HEK293T (cell line): ENCODE results near the gene SIGLEC7.

Experiments used
- CTCF ChIA-PET: fragments of 350-600 bp; formaldehyde crosslinking; extraction: SDS; loops from one replicate; lab custom pipeline; 2021; ENCODE audit warnings: antibody characterized with exemption, inconsistent platforms; lab: Yijun Ruan, JAX
- POLR2A ChIA-PET: fragments of 350-600 bp; formaldehyde crosslinking; extraction: SDS; loops from one replicate; lab custom pipeline; 2020; ENCODE audit warnings: antibody characterized with exemption, inconsistent platforms; lab: Yijun Ruan, JAX
- DNase-seq: peaks from one replicate; pipeline ENCODE4 v3.0.0; 2012; ENCODE audit warnings: mixed read lengths; ENCODE audit errors: extremely low spot score
- ARNT ChIP-seq: fragments of 450-650 bp; IDR thresholded peaks from 2 replicates; pipeline ENCODE4 v1.6.1; 2017; ENCODE audit warnings: mild to moderate bottlenecking
- BHLHE40 ChIP-seq: fragments of 450-650 bp; IDR thresholded peaks from 2 replicates; pipeline ENCODE4 v1.6.1; 2016; ENCODE audit warnings: mild to moderate bottlenecking, moderate library complexity, borderline replicate concordance
- CTBP1 ChIP-seq: fragments of 450-650 bp; IDR thresholded peaks from 2 replicates; pipeline ENCODE4 v1.6.1; 2016; ENCODE audit warnings: borderline replicate concordance
- ELF4 ChIP-seq: fragments of 450-650 bp; IDR thresholded peaks from 2 replicates; pipeline ENCODE4 v1.6.1; 2017; ENCODE audit warnings: antibody characterized with exemption
- FOXA1 ChIP-seq: fragments of 450-650 bp; IDR thresholded peaks from 2 replicates; pipeline ENCODE4 v1.6.1; 2016; ENCODE audit warnings: mild to moderate bottlenecking
- FOXK2 ChIP-seq: fragments of 450-650 bp; IDR thresholded peaks from 2 replicates; pipeline ENCODE4 v1.6.1; 2016; ENCODE audit warnings: mild to moderate bottlenecking
- FOXM1 ChIP-seq: fragments of 450-650 bp; IDR thresholded peaks from 2 replicates; pipeline ENCODE4 v1.6.1; 2017; ENCODE audit warnings: mild to moderate bottlenecking, borderline replicate concordance
- HDGF ChIP-seq: fragments of 450-650 bp; IDR thresholded peaks from 2 replicates; pipeline ENCODE4 v1.6.1; 2017; ENCODE audit warnings: antibody characterized with exemption, borderline replicate concordance
- L3MBTL2 ChIP-seq: fragments of 450-650 bp; conservative IDR thresholded peaks from 2 replicates; pipeline ENCODE4 v1.6.1; 2016; ENCODE audit warnings: mild to moderate bottlenecking
- LEF1 ChIP-seq: fragments of 450-650 bp; IDR thresholded peaks from 2 replicates; pipeline ENCODE4 v1.6.1; 2017; ENCODE audit warnings: mild to moderate bottlenecking, borderline replicate concordance
- NFRKB ChIP-seq: fragments of 450-650 bp; IDR thresholded peaks from 2 replicates; pipeline ENCODE4 v1.6.1; 2016; ENCODE audit warnings: mild to moderate bottlenecking, moderate library complexity
- PKNOX1 ChIP-seq: fragments of 450-650 bp; IDR thresholded peaks from 2 replicates; pipeline ENCODE4 v1.6.1; 2016
- SP1 ChIP-seq: fragments of 450-650 bp; IDR thresholded peaks from 2 replicates; pipeline ENCODE4 v1.6.1; 2017
- SUZ12 ChIP-seq: fragments of 450-650 bp; IDR thresholded peaks from 2 replicates; pipeline ENCODE4 v1.6.1; 2016; ENCODE audit warnings: mild to moderate bottlenecking
- TARDBP ChIP-seq: fragments of 450-650 bp; IDR thresholded peaks from 2 replicates; pipeline ENCODE4 v1.6.1; 2016
- ZNF384 ChIP-seq: fragments of 450-650 bp; IDR thresholded peaks from 2 replicates; pipeline ENCODE4 v1.6.1; 2016

The SIGLEC7 gene

DNA sequence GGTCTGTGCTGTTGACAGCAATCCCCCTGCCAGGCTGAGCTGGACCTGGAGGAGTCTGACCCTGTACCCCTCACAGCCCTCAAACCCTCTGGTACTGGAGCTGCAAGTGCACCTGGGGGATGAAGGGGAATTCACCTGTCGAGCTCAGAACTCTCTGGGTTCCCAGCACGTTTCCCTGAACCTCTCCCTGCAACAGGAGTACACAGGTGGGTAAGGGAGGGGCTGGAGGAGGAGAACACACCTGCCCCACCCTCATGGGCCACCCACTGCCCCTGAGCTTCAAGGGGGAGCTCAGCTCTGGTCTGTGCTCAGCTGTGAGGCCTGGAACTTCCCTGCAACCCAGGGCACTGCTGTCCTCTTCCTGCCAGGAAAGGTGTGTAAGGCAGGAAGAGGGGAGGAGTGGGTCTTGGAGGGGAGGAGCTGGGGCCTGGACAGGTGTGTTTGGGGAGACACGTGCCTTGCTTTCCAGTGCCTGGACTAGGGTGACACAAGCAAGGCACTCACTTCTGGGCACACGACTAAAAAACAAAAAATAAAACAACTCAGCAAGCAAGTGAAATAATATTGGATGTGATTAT is 3.9 kb downstream of the SIGLEC7 start:
- TF ChIP-seq BHLHE40, result no peak
- no peak for TF ChIP-seq ZNF384
- TF ChIP-seq SUZ12, result no peak
- TF ChIP-seq SP1, result no peak
- no peak for TF ChIP-seq PKNOX1
- no peak for TF ChIP-seq NFRKB
- no peak for TF ChIP-seq ARNT
- no peak for TF ChIP-seq ELF4
- no peak for TF ChIP-seq HDGF
- TF ChIP-seq CTBP1, result no peak
- no peak for TF ChIP-seq TARDBP
- TF ChIP-seq LEF1, result no peak
- TF ChIP-seq L3MBTL2, result no peak
- DNase-seq, result no peak
- ChIA-PET CTCF (no interaction called here), POLR2A (no interaction called here)

DNA sequence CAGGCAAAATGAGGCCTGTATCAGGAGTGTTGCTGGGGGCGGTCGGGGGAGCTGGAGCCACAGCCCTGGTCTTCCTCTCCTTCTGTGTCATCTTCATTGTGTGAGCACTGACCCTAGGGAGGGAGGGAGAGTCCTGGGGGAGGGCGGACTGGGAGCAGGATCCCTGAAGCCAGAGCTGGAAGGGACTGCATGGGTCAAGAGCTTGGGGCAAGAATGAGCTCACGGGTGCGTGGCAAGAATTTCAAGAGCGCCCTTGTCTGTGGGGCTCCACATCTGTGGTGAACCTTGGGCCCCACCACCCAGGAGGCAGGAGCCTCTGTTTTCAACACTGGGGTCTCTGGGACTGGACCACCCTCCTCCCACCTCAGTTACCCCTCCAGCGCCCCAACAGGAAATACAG is 4.7 kb downstream of the SIGLEC7 start:
- no peak for DNase-seq
- CTCF ChIA-PET, result no interaction called here
- POLR2A ChIA-PET, result no interaction called here

DNA sequence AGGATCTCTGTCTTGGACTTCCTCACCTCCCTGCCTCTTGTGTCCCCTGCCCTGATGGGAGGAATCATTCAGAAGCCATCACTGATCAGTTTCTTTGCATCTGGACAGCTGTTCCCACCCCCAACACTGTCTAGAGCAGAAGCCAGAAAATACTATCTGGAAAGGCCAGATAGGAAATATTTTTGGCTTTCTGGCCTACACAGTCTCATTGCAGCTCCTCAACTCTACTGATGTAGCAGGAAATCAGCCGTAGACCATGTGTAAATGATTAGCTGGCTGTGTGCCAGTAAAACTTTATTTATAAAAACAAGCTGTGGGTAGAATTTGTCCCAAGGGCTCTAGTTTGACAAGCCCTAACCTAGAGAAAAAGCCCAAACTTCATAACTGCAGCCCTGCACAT is 5.6 kb downstream of the SIGLEC7 start:
- CTCF ChIA-PET, result no interaction called here
- POLR2A ChIA-PET, result no interaction called here
- DNase-seq, result no peak
- no peak for TF ChIP-seq SP1

More for the DNA sequence above, 4.7 kb downstream of the SIGLEC7 start:
- TF ChIP-seq FOXK2 (no peak), SP1 (no peak), ZNF384 (no peak), CTBP1 (no peak), PKNOX1 (no peak), ELF4 (no peak), LEF1 (no peak), L3MBTL2 (no peak), FOXA1 (no peak), SUZ12 (no peak), NFRKB (no peak), HDGF (no peak), ARNT (no peak), TARDBP (no peak), BHLHE40 (no peak), FOXM1 (no peak)

DNA sequence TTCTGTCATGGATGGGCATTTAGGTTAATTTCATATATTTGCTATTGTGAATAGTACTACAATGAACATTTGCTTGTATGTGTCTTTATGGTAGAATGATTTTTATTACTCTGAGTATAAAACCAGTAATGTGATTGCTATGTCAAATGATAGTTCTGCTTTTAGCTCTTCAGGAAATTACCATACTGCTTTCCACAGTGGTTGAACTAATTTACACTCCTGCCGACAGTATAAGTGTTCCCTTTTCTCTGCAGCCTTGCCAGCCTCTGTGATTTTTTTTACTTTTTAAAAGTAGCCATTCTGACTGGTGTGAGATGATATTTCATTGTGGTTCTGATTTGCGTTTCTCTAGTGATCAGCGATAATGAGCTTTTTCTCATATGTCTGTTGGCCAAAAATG is 6.5 kb downstream of the SIGLEC7 start:
- no peak for TF ChIP-seq ZNF384
- no peak for TF ChIP-seq BHLHE40
- TF ChIP-seq LEF1, result no peak
- no peak for TF ChIP-seq HDGF
- TF ChIP-seq TARDBP, result no peak
- no peak for TF ChIP-seq PKNOX1
- no peak for TF ChIP-seq ARNT
- no peak for TF ChIP-seq ELF4
- no peak for TF ChIP-seq FOXA1
- no peak for TF ChIP-seq FOXM1
- TF ChIP-seq SP1, result no peak
- no peak for DNase-seq
- CTCF ChIA-PET, result no interaction called here
- POLR2A ChIA-PET, result no interaction called here

DNA sequence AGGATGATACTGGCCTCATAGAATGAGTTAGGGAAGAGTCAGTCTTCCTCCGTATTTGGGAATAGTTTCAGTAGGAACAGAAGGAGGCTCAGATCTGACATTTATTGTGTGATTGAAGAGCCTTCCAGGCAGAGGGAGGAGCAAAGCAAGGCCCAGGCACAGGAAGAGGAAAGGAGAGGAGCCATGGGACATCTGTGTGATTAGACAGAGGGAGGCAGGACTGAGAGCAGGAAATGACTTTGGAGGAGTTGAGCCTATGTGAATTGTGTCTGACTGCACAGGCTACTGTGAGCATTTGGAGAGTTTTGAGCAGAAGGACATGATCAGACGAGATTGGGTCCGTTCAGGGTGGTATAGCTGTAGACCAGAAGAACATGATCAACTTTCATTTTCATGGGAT is 8.5 kb downstream of the SIGLEC7 start:
- CTCF ChIA-PET, result no interaction called here
- POLR2A ChIA-PET, result no interaction called here
- TF ChIP-seq HDGF, result no peak
- TF ChIP-seq SP1, result no peak
- TF ChIP-seq BHLHE40, result no peak
- TF ChIP-seq FOXK2, result no peak
- no peak for TF ChIP-seq TARDBP
- DNase-seq, result no peak

DNA sequence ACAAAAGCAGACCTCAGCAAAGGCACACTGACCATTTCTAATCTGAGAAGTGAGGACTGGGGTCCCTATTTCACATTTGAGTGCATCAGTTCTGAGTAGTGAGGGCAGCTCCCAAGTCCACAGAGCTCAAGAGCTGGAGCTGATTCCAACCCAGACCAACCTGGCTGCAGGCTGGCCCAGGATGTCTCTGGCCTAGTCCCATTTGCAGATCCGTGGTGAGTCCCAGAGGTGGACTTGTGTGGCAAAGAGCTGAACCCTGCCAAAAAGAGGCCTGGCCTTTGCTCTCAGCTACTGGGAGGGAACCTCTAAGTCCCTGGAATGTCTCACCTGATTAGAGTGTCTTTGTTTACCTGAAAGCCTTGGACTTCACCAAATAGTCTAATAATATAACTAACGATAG is 14.6 kb downstream of the SIGLEC7 start:
- CTCF ChIA-PET, result interaction anchor here (0.6 to 0.7 kb wide), 2 partner anchors 103 to 113 kb away, joined by 3 read pairs; no protein-coding TSS in a partner anchor
- TF ChIP-seq SP1, result no peak
- TF ChIP-seq L3MBTL2, result no peak
- no peak for TF ChIP-seq ARNT
- TF ChIP-seq PKNOX1, result no peak
- no peak for TF ChIP-seq ELF4
- TF ChIP-seq NFRKB, result no peak
- no peak for TF ChIP-seq SUZ12
- no peak for TF ChIP-seq FOXK2
- TF ChIP-seq ZNF384, result no peak
- TF ChIP-seq FOXM1, result no peak
- no peak for TF ChIP-seq TARDBP
- no peak for TF ChIP-seq CTBP1
- no peak for TF ChIP-seq HDGF
- TF ChIP-seq BHLHE40, result no peak
- no peak for TF ChIP-seq FOXA1
- no peak for TF ChIP-seq LEF1
- POLR2A ChIA-PET, result no interaction called here
- DNase-seq, result no peak
